A204.1 (cell line): Measurements from ENCODE around the gene CTNNBL1.

Source experiments
- FAIRE-seq: peaks from 2 replicates; lab custom pipeline; 2012; peaks lifted over from hg19 to GRCh38; lab: Jason Lieb, UNC

CTNNBL1 gene

DNA sequence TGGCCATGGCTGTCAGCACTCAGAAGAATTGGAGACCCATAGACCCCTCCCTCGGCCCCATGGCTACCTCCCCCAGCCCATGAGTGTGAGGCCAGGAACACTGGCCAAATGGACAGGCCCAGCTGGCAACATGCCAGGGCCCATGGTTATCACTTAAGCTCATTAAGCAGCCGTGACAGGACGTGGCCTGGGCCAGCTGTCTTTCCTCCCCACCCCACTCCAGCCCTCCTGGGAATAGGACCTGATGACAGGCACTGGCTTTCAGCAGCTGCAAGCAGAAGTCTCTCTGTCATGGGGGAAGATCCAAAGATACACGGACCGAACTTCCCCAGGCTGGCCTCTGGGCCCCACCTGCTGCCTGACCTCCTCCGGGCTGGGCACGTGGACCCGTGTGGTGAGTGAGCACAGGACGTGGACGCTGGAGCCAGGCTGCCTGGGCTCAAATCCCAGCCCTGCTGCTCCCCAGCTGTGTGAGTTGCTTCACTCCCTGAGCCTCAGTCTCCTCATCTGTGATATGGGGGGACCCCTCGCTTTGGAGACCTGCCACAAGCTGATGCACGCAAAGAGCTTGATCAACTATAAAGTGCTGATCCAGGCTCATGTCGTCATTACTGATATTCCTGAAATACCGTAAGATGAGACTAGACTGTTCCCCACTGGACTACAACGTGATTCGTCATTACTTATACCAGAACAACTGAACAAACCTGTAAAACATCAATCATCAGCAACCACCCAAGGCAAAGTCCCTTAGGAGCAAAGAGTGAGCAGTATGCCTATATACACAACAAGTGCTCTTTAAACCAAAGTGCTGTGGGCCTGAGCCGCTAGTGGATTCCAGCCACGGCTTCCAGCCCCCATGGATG is 187.1 kb downstream of the CTNNBL1 start:
- FAIRE-seq, result no peak

GRCh38 chr20:37881601-37882343 is 187.9 kb downstream of the CTNNBL1 start:
- FAIRE-seq, result no peak

DNA sequence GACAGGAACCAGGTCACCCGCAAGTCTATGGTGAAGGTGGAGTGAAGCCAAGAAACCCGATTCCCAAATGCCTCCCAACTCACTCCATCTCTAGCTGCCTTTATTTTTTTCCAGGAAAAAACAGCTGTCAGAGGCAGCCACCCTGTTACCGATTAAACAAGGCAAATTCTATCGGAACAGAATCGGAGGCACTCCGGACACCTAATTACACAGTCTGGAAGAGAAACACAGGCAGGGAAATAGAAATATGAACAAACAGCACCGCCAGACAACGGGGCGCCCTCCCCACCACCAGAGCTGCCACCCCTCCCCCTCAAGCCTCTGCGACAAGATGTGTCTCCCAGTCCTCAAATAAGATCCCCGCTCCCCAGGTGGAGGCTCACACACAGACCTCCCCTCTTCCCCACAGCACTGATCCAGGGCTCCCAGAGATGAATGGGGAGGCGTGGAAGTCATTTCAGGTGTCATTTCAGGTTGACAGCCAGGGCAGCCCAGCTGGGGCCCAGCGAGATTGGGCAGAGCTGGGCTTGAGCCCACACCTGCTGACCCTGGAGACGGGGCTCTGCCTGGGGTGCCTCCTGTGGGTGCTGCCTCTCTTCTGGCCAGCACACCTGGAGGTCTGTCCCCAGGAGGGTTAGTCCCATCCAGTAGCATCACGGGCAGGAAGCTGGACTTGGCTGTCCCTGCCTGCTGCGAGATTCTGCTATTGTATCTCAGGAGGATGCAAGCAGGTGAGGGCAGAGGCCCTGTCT is 189.3 kb downstream of the CTNNBL1 start:
- no peak for FAIRE-seq

DNA sequence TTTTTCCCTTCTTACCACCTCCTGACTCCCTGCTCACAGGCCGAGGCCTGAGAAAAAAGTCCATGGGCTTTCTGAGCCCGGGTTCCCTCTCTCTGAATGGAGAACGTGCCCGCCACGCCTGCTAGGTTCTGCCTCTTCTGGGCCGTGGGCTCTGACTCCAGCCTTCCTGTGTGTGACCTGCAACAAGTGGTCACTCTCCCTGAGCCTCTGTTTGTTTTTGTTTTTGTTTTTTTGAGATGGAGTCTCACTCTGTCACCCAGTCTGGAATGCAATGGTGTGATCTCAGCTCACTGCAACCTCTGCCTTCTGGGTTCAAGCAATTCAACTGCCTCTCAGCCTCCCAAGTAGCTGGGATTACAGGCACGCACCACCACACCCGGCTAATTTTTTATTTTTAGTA is 191.2 kb downstream of the CTNNBL1 start:
- FAIRE-seq, result no peak

DNA sequence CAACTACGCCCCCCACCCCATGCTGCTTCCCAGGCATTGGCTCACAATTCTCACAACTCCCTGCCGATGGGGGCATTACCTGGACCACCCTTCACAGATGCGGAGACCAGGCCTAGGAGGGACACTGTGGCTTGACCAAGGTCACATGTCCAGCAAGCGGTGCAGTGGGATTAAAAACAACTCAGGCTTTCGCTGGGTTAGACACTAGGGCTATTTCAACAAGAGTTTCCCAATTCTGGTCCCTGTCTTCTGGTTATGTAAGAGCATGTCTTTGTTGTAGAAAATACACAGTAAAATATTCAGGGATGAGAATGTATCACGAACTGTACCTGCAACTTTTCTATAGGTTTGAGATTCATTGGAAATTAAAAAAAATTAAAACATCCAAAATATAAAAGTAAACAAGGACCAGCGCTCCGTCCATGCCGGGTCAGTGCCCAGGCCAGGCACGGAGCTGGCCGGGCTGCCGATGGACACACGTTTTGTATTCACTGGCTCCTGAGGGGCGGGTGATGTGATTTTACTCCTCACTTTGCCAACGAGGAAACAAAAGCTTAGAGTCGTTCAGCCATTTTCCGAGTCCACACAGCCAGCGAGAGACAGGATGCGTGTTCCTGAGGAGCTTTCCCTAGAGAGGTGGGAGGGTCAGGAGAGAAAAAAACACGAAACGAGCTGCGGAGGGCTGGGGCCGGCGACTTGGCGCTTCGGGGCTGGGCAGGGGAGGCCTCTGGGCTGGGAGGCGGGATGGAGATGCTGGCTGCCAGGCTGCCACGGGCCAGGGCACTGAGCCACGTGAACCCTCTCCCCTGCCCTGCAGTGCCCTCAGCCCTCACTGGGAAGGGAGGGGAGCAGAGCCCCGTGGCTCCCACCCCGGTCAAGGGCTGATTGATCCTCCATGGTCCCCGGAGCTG is 192.0 kb downstream of the CTNNBL1 start:
- no peak for FAIRE-seq

DNA sequence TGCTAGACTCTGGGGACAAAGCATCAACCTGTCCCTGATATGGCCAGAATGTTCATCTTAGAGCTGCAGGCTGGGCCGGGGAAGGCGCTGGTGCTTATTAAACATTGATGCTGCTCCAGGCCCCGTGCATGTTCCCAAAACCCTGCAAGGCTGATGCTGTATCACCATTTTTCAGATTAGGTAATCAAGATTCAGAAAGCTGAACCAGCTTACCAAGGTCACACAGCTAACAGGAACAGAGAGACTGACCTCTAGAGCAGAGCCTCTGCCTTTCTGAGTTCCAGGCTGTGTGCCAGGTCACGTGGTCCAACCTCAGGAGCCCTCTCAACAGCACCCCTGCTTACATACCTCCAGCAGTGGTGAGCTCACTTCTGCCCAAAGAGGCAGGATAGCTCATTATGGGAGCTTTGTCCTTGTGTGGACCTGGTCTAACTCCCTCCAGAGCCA is 193.0 kb downstream of the CTNNBL1 start:
- no peak for FAIRE-seq

DNA sequence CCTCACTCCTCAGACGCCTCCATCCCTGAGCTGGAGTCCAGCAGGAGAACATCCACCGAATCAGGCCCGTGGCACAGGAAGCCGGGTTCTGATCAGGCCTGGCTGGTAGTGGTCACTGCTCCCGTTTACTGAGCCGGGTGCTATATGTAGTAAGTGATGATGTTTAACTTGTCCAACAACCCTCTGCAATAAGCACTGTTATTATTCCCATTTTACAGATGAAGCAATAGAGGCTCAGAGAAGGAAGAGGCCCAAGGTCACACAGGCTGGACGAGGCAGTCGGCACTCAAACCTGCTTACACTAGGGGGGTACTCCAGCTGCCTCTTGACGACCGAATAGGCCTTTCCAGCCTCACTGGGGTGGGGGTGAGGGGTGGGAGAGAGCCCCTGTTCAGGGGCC is 194.8 kb downstream of the CTNNBL1 start:
- no peak for FAIRE-seq

GRCh38 chr20:37890108-37890507 is 196.3 kb downstream of the CTNNBL1 start:
- no peak for FAIRE-seq

DNA sequence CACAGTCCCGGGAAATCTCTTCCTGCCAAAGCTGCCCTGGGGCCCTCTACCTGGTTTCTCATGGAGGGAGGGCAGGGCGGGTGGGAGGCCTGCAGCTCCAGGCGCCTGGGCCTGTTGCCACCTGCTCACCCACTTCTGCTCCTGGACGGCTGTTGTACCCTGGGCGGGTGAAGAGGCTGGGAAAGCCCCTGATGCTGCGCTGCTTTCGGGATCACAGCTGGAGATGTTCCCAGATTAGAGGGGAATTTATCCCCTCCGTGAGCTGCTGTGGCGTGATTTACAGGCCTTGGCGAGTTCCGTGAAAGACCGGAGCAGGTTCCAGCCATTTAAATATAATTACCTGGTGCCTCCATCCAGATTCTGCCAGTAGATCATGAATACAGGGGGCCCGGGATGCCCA is 196.8 kb downstream of the CTNNBL1 start:
- FAIRE-seq, result no peak

- no peak for FAIRE-seq
Observed at GRCh38 chr20:37892001-37892400, 198.2 kb downstream of the CTNNBL1 start.

GRCh38 chr20:37893566-37894241 is 199.9 kb downstream of the CTNNBL1 start:
- no peak for FAIRE-seq

DNA sequence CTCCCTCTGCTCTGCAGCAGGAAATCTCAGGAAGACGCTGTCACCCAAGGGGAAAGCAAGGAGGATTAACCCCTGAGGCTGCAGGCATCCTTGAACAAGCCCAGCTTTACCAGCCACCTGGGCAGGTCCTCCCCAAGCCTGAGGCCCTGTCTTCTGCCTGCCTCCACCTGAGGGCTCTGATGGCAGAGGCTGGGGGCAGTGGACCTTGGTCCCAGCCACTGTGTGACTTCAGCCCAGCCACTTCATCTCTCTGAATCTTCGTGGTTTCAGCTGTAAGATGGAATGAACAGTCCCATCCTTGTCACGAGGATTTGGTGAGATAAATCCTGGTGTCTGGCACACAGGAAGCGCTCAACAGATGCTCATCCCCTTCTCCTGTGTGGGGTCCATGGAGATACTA is 200.6 kb downstream of the CTNNBL1 start:
- no peak for FAIRE-seq

DNA sequence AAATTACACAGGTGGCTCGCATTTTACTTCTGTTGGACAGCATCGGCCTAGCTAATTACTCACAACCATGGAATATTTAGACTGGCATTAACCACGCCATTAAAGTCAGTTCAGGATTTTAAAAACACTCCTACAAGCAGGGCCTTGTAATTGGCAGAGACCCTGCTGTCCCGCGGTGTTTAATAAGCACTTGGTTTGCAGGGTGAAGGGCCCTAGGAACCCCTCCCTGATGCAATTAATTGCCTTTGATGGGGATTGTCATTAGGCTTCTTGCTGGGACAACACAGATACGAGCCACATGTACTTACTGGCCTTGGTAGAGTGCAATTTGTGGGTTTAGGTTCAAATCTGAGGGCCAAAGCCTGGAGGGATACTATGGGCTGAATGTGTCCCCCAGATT is 201.3 kb downstream of the CTNNBL1 start:
- no peak for FAIRE-seq

GRCh38 chr20:37896932-37897548 is 203.2 kb downstream of the CTNNBL1 start:
- FAIRE-seq, result no peak

- FAIRE-seq, result no peak
Observed at GRCh38 chr20:37898233-37899104, 204.6 kb downstream of the CTNNBL1 start.

DNA sequence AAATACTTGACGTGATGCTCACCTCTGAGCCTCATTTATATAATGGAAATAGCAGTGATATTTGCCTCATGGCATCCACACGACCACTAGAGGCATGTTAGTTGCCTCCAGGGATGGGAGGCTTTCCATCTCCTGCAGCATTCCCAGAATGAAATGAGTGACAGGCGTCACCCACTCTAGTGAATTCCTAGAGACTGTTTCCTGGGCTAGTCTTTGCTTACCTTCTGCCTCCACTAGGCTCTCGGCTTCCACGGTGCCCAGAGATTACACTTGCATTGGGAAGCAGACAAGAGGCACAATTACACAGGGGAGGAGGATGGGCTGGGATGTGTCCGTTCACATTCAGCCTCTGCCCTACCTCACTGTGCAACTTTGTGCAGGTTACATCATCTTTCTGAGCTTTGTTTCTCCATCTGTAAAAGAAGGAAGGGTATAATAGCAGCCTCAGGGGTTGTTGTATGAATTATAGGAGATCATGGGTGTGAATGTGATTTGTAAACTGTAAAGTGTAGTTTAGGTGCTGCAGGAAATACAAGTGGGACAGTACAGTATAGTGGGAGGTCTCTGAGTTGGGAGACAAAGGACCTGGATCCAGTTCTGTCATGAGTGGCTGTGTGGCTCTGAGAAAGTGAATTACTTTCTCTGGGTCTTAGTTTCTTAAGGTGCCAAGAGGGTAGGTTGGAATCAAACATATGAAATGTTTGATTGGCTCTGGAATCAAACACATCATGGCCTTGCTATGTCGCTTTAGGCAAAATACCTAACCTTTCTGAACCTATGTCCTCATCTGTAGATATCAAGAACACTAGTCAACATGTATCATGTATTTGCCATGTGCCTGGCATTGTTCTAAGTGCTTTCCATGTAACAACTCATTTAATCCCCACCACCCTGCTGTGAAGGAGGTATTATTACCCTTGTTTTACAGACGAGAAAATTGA is 205.5 kb downstream of the CTNNBL1 start:
- no peak for FAIRE-seq

GRCh38 chr20:37901240-37901639 is 207.4 kb downstream of the CTNNBL1 start:
- FAIRE-seq, result no peak
